ENCODE measurements around the gene MAML3.

Gene MAML3

GRCh38 chr4:140046016-140046415 is 108.0 kb downstream of the MAML3 start:
- no peak for DNase-seq (ENCODE audit: low spot score)

- DNase-seq (ENCODE audit: low spot score) = no peak
These were observed 109.6 kb downstream of the MAML3 start for GRCh38 chr4:140044337-140044902.

- DNase-seq (ENCODE audit: low spot score) = no peak
These were observed 111.3 kb downstream of the MAML3 start for GRCh38 chr4:140042634-140043033.

GRCh38 chr4:140038031-140038533 is 115.9 kb downstream of the MAML3 start:
- no peak for DNase-seq (ENCODE audit: low spot score)

GRCh38 chr4:140037353-140038030 is 116.5 kb downstream of the MAML3 start:
- no peak for DNase-seq (ENCODE audit: low spot score)

- DNase-seq (ENCODE audit: low spot score) = no peak
These were observed 122.3 kb downstream of the MAML3 start for GRCh38 chr4:140031706-140032105.

GRCh38 chr4:140031061-140031460 is 122.9 kb downstream of the MAML3 start:
- DNase-seq (ENCODE audit: low spot score) = no peak

GRCh38 chr4:140028676-140029517 is 125.1 kb downstream of the MAML3 start:
- DNase-seq (ENCODE audit: low spot score) = no peak

GRCh38 chr4:140028101-140028500 is 125.9 kb downstream of the MAML3 start:
- DNase-seq (ENCODE audit: low spot score) = no peak

GRCh38 chr4:140027101-140027500 is 126.9 kb downstream of the MAML3 start:
- DNase-seq (ENCODE audit: low spot score) = no peak

GRCh38 chr4:140025470-140025869 is 128.5 kb downstream of the MAML3 start:
- DNase-seq (ENCODE audit: low spot score) = no peak

- DNase-seq (ENCODE audit: low spot score) = no peak
These were observed 133.3 kb downstream of the MAML3 start for GRCh38 chr4:140020457-140021361.

GRCh38 chr4:140019619-140020347 is 134.2 kb downstream of the MAML3 start:
- DNase-seq (ENCODE audit: low spot score) = no peak

- no peak for DNase-seq (ENCODE audit: low spot score)
These were observed 134.9 kb downstream of the MAML3 start for GRCh38 chr4:140018931-140019618.

- no peak for DNase-seq (ENCODE audit: low spot score)
These were observed 139.7 kb downstream of the MAML3 start for GRCh38 chr4:140014284-140014683.

GRCh38 chr4:140012688-140013486 is 141.1 kb downstream of the MAML3 start:
- no peak for DNase-seq (ENCODE audit: low spot score)

GRCh38 chr4:140005699-140006098 is 148.3 kb downstream of the MAML3 start:
- no peak for DNase-seq (ENCODE audit: low spot score)

- no peak for DNase-seq (ENCODE audit: low spot score)
These were observed 148.9 kb downstream of the MAML3 start for GRCh38 chr4:140004922-140005627.

GRCh38 chr4:140004549-140004895 is 149.5 kb downstream of the MAML3 start:
- DNase-seq (ENCODE audit: low spot score) = peak; percentile 64

All from left forelimb (tissue), 1 donor.